RWPE2 (cell line): ENCODE results near the gene SPATS2.

ENCODE experiments used
- ATAC-seq: fragments of 200-7000 bp; cut with Tn5 transposase; 3 replicates; pipeline ENCODE4 v1.9.1; 2021; ENCODE audit warnings: low read depth
- DNase-seq: peaks from one replicate; pipeline ENCODE4 v3.0.0-alpha.2; 2020; ENCODE audit warnings: low spot score
- H3K27ac ChIP-seq: fragments of 450-650 bp; 2 replicates; pipeline ENCODE4 v1.5.1; 2017; ENCODE audit warnings: mild to moderate bottlenecking; ENCODE audit not compliant: poor library complexity, severe bottlenecking
- H3K27me3 ChIP-seq: fragments of 250-450 bp; sonication (Bioruptor Pico); 2 replicates; pipeline ENCODE4 v1.5.1; 2021; ENCODE audit warnings: mild to moderate bottlenecking, moderate library complexity; ENCODE audit not compliant: insufficient read depth, poor library complexity, severe bottlenecking
- H3K36me3 ChIP-seq: fragments of 250-450 bp; sonication (Bioruptor Pico); 2 replicates; pipeline ENCODE4 v1.5.1; 2020; ENCODE audit warnings: low read depth, mild to moderate bottlenecking, moderate library complexity
- H3K4me1 ChIP-seq: fragments of 250-450 bp; sonication (Bioruptor Pico); 2 replicates; pipeline ENCODE4 v1.5.1; 2021; ENCODE audit warnings: mild to moderate bottlenecking, moderate library complexity; ENCODE audit not compliant: insufficient read depth, poor library complexity, severe bottlenecking
- H3K4me3 ChIP-seq: fragments of 250-450 bp; sonication (Bioruptor Pico); 2 replicates; pipeline ENCODE4 v1.5.1; 2021; ENCODE audit warnings: mild to moderate bottlenecking, moderate library complexity; ENCODE audit not compliant: severe bottlenecking
- H3K9me3 ChIP-seq: fragments of 250-450 bp; sonication (Bioruptor Pico); 2 replicates; pipeline ENCODE4 v1.5.1; 2021; ENCODE audit warnings: mild to moderate bottlenecking, moderate library complexity; ENCODE audit not compliant: severe bottlenecking
- CTCF ChIP-seq: fragments of 450-650 bp; IDR thresholded peaks from one replicate; pipeline ENCODE4 v1.5.1; 2017; ENCODE audit warnings: mild to moderate bottlenecking, moderate library complexity; ENCODE audit not compliant: poor library complexity, severe bottlenecking

SPATS2 gene

GRCh38 chr12:49524660-49525324 lies 157.5 kb downstream of the SPATS2 start:
- DNase-seq, result no peak
- H3K9me3 ChIP-seq, result no peaks in the 10 kb centered on the region
- H3K36me3 ChIP-seq, result peaks cover 77% of the 10 kb centered on the region
- no peaks in the 10 kb centered on the region for H3K27me3 ChIP-seq
- no peak overlapping the region for H3K4me3 ChIP-seq
- TF ChIP-seq CTCF, result no peak
- H3K4me1 ChIP-seq, result no peaks in the 10 kb centered on the region
- ATAC-seq, result no peak
- H3K27ac ChIP-seq, result no peak overlapping the region

GRCh38 chr12:49525942-49526341 lies 158.7 kb downstream of the SPATS2 start:
- peaks cover 68% of the 10 kb centered on the region for H3K36me3 ChIP-seq
- H3K27me3 ChIP-seq, result no peaks in the 10 kb centered on the region
- H3K27ac ChIP-seq, result no peak overlapping the region
- H3K4me1 ChIP-seq, result no peaks in the 10 kb centered on the region
- no peak for TF ChIP-seq CTCF
- ATAC-seq (no peak), DNase-seq (no peak)
- H3K4me3 ChIP-seq, result no peak overlapping the region
- H3K9me3 ChIP-seq, result no peaks in the 10 kb centered on the region

DNA sequence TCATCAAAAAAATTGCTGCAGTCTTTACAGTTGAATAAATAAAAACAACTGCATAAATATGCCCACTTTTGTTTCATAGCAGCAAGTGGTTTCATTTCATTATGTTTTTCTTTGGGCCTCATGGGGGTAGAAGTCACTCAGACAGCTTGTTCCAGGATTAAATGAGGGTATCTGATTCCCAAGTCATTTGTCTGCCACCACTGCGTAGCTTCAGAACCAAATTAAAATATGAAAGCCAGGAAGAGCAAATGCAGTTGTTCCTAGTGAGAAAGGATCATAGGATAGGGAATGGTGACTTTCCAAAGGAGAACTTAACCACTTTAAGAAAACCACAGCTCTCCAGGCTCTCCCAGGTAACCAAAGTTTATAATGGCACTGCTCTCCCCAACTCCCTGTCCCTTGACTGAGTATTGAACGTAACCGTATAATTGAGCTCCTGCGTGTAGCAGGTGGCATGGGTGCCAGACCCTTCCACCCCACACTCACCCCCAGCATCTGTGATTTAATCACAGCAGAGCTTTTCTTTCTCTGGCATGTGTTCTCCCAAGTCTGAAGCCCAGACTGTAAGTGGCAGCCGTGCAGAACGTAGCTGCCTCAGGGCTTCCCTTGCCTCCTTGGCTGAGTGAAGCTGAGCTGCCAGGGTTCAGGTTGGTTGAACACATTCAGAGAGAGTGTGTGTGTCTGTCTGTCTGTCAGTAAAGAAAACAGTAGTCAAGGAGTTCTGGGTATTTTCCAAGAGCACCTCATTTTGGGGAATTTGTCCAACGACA lies 160.3 kb downstream of the SPATS2 start:
- H3K9me3 ChIP-seq, result no peaks in the 10 kb centered on the region
- H3K4me1 ChIP-seq, result no peaks in the 10 kb centered on the region
- TF ChIP-seq CTCF, result no peak
- H3K36me3 ChIP-seq, result peaks cover 52% of the 10 kb centered on the region
- H3K27ac ChIP-seq, result no peak overlapping the region
- no peak overlapping the region for H3K4me3 ChIP-seq
- H3K27me3 ChIP-seq, result no peaks in the 10 kb centered on the region
- no peak for ATAC-seq
- no peak for DNase-seq

GRCh38 chr12:49529414-49529813 lies 162.2 kb downstream of the SPATS2 start:
- DNase-seq (no peak), ATAC-seq (no peak)
- Histone ChIP-seq H3K27me3 (no peaks in the 10 kb centered on the region), H3K27ac (no peak overlapping the region), H3K36me3 (peaks cover 35% of the 10 kb centered on the region), H3K4me1 (no peaks in the 10 kb centered on the region), H3K9me3 (no peaks in the 10 kb centered on the region), H3K4me3 (no peak overlapping the region)
- no peak for TF ChIP-seq CTCF

GRCh38 chr12:49531745-49532144 lies 164.5 kb downstream of the SPATS2 start:
- Histone ChIP-seq H3K36me3 (peaks cover 13% of the 10 kb centered on the region), H3K9me3 (no peaks in the 10 kb centered on the region), H3K27ac (no peak overlapping the region), H3K4me1 (peaks cover 8% of the 10 kb centered on the region), H3K27me3 (no peaks in the 10 kb centered on the region), H3K4me3 (no peak overlapping the region)
- no peak for DNase-seq
- ATAC-seq, result no peak
- no peak for TF ChIP-seq CTCF
